OCI-LY7 (cell line): ENCODE results near the gene NTRK3.

ENCODE experiments used
- EZH2phosphoT487 ChIP-seq: fragments of 200-600 bp; sonication (generic); IDR thresholded peaks from 2 replicates; pipeline ENCODE4 v1.6.1; 2018; ENCODE audit warnings: low read depth, borderline replicate concordance, mild to moderate bottlenecking, mixed run types, antibody characterized with exemption, low read length, moderate library complexity, mixed read lengths
- TF ChIP-seq, protein P1 (sequence below): fragments of 200-600 bp; sonication (generic); conservative IDR thresholded peaks from 2 replicates; pipeline ENCODE4 v1.5.1; 2014; ENCODE audit warnings: mild to moderate bottlenecking, antibody characterized with exemption, low read length, moderate library complexity, mixed read lengths

GRCh38 chr15:88161636-88162035 lies 94.9 kb downstream of the NTRK3 start:
- TF ChIP-seq, protein P1, sequence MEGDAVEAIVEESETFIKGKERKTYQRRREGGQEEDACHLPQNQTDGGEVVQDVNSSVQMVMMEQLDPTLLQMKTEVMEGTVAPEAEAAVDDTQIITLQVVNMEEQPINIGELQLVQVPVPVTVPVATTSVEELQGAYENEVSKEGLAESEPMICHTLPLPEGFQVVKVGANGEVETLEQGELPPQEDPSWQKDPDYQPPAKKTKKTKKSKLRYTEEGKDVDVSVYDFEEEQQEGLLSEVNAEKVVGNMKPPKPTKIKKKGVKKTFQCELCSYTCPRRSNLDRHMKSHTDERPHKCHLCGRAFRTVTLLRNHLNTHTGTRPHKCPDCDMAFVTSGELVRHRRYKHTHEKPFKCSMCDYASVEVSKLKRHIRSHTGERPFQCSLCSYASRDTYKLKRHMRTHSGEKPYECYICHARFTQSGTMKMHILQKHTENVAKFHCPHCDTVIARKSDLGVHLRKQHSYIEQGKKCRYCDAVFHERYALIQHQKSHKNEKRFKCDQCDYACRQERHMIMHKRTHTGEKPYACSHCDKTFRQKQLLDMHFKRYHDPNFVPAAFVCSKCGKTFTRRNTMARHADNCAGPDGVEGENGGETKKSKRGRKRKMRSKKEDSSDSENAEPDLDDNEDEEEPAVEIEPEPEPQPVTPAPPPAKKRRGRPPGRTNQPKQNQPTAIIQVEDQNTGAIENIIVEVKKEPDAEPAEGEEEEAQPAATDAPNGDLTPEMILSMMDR = no peak
- no peak for TF ChIP-seq EZH2phosphoT487
